Activated CD8-positive, alpha-beta T cell treated with anti-CD3 and anti-CD28 coated beads, Interleukin-2, amount 10 ng/mL, durations not matched to agents 7 days and 5 days (primary cell): ENCODE measurements around the gene RGPD5. TPM values are rescaled to one million over a fixed set of nuclear protein-coding genes. Genes with fewer than 3 reads are reported as not detected.
"Not testable (repeated sequence)": the region's sequence is repeated elsewhere in the genome, so short reads cannot be mapped to it uniquely, and the experiment has no call there.

ENCODE experiments used
- ATAC-seq: fragments of 150-1000 bp; cut with Tn5 transposase; one replicate; pipeline ENCODE4 v1.10.0; 2021; ENCODE audit warnings: moderate library complexity
- CTCF ChIA-PET: fragments of 350-600 bp; sonication (Branson Sonifier 250); formaldehyde crosslinking; loops from one replicate; lab custom pipeline; 2021; ENCODE audit warnings: antibody characterized with exemption; lab: Charles Lee
- POLR2A ChIA-PET: fragments of 350-600 bp; sonication (Branson Sonifier 250); formaldehyde crosslinking; loops from one replicate; lab custom pipeline; 2021; ENCODE audit warnings: antibody characterized with exemption; lab: Charles Lee
- DNase-seq: peaks from one replicate; pipeline ENCODE4 v3.0.0-alpha.2; 2020
- H3K27ac Mint-ChIP-seq: one replicate; pipeline ENCODE4 v1.8.0; 2021; ENCODE audit warnings: mild to moderate bottlenecking, mixed read lengths
- H3K27me3 Mint-ChIP-seq: one replicate; pipeline ENCODE4 v1.8.0; 2021; ENCODE audit warnings: low read depth, mixed read lengths
- H3K36me3 Mint-ChIP-seq: one replicate; pipeline ENCODE4 v1.8.0; 2021; ENCODE audit warnings: low read depth, mixed read lengths
- H3K4me1 Mint-ChIP-seq: one replicate; pipeline ENCODE4 v1.8.0; 2021; ENCODE audit warnings: low read depth, mixed read lengths
- H3K4me3 Mint-ChIP-seq: one replicate; pipeline ENCODE4 v1.8.0; 2021; ENCODE audit warnings: mild to moderate bottlenecking, mixed read lengths
- H3K9me3 Mint-ChIP-seq: one replicate; pipeline ENCODE4 v1.8.0; 2022; ENCODE audit warnings: mixed read lengths; ENCODE audit not compliant: insufficient read depth
- total RNA-seq, 2 experiments: library from RNA; stranded (reverse); gene quantifications; one replicate each; pipeline ENCODE4 v1.2.3, GENCODE V29; 2021

Gene RGPD5
- total RNA-seq, 2 experiments from 2014 or later: 14.8 to 15.4 TPM

GRCh38 chr2:109782446-109782993 is 11.6 kb upstream of the RGPD5 start:
- H3K4me1 Mint-ChIP-seq, H3K27ac Mint-ChIP-seq, ATAC-seq, H3K27me3 Mint-ChIP-seq, DNase-seq, H3K36me3 Mint-ChIP-seq, H3K9me3 Mint-ChIP-seq, CTCF ChIA-PET, POLR2A ChIA-PET, H3K4me3 Mint-ChIP-seq: not testable (repeated sequence)

GRCh38 chr2:109791530-109792279 is 2.4 kb upstream of the RGPD5 start:
- POLR2A ChIA-PET, ATAC-seq, H3K27ac Mint-ChIP-seq, DNase-seq, H3K4me3 Mint-ChIP-seq, H3K27me3 Mint-ChIP-seq, H3K4me1 Mint-ChIP-seq, H3K36me3 Mint-ChIP-seq, CTCF ChIA-PET, H3K9me3 Mint-ChIP-seq: not testable (repeated sequence)

- H3K4me1 Mint-ChIP-seq, H3K27ac Mint-ChIP-seq, POLR2A ChIA-PET, H3K9me3 Mint-ChIP-seq, CTCF ChIA-PET, H3K27me3 Mint-ChIP-seq, ATAC-seq, H3K4me3 Mint-ChIP-seq, DNase-seq, H3K36me3 Mint-ChIP-seq: not testable (repeated sequence)
These were observed 1.4 kb upstream of the RGPD5 start for GRCh38 chr2:109792659-109793058.

- H3K27ac Mint-ChIP-seq, POLR2A ChIA-PET, DNase-seq, H3K4me3 Mint-ChIP-seq, H3K4me1 Mint-ChIP-seq, H3K27me3 Mint-ChIP-seq, H3K36me3 Mint-ChIP-seq, CTCF ChIA-PET, H3K9me3 Mint-ChIP-seq: not testable (repeated sequence)
- peak; percentile 75 for ATAC-seq
These were observed 77.1 kb downstream of the RGPD5 start for GRCh38 chr2:109871129-109871751.

GRCh38 chr2:109876625-109877024 is 82.5 kb downstream of the RGPD5 start:
- H3K4me3 Mint-ChIP-seq, H3K27me3 Mint-ChIP-seq, H3K9me3 Mint-ChIP-seq, H3K36me3 Mint-ChIP-seq, H3K27ac Mint-ChIP-seq, H3K4me1 Mint-ChIP-seq, POLR2A ChIA-PET, DNase-seq, ATAC-seq, CTCF ChIA-PET: not testable (repeated sequence)

GRCh38 chr2:109882112-109882511 is 88.0 kb downstream of the RGPD5 start:
- CTCF ChIA-PET, H3K9me3 Mint-ChIP-seq, H3K36me3 Mint-ChIP-seq, H3K4me1 Mint-ChIP-seq, H3K27ac Mint-ChIP-seq, ATAC-seq, H3K4me3 Mint-ChIP-seq, POLR2A ChIA-PET, H3K27me3 Mint-ChIP-seq, DNase-seq: not testable (repeated sequence)

GRCh38 chr2:109888414-109888813 is 94.3 kb downstream of the RGPD5 start:
- DNase-seq, H3K4me1 Mint-ChIP-seq, H3K36me3 Mint-ChIP-seq, POLR2A ChIA-PET, H3K27ac Mint-ChIP-seq, ATAC-seq, CTCF ChIA-PET, H3K27me3 Mint-ChIP-seq, H3K4me3 Mint-ChIP-seq, H3K9me3 Mint-ChIP-seq: not testable (repeated sequence)

- H3K4me1 Mint-ChIP-seq, H3K4me3 Mint-ChIP-seq, CTCF ChIA-PET, H3K9me3 Mint-ChIP-seq, ATAC-seq, H3K27ac Mint-ChIP-seq, POLR2A ChIA-PET, H3K27me3 Mint-ChIP-seq, H3K36me3 Mint-ChIP-seq, DNase-seq: not testable (repeated sequence)
These were observed 95.8 kb downstream of the RGPD5 start for GRCh38 chr2:109889909-109890308.

GRCh38 chr2:109891024-109891423 is 96.9 kb downstream of the RGPD5 start:
- H3K4me3 Mint-ChIP-seq, CTCF ChIA-PET: not testable (repeated sequence)

GRCh38 chr2:109893736-109894135 is 99.6 kb downstream of the RGPD5 start:
- H3K27ac Mint-ChIP-seq, POLR2A ChIA-PET, H3K36me3 Mint-ChIP-seq, H3K9me3 Mint-ChIP-seq, DNase-seq, H3K4me1 Mint-ChIP-seq, CTCF ChIA-PET, ATAC-seq, H3K4me3 Mint-ChIP-seq, H3K27me3 Mint-ChIP-seq: not testable (repeated sequence)

More at GRCh38 chr2:109891024-109891423, 96.9 kb downstream of the RGPD5 start:
- H3K36me3 Mint-ChIP-seq, ATAC-seq, H3K9me3 Mint-ChIP-seq, H3K27me3 Mint-ChIP-seq, POLR2A ChIA-PET, DNase-seq, H3K4me1 Mint-ChIP-seq, H3K27ac Mint-ChIP-seq: not testable (repeated sequence)

- H3K36me3 Mint-ChIP-seq, H3K4me3 Mint-ChIP-seq, H3K4me1 Mint-ChIP-seq, CTCF ChIA-PET, DNase-seq, H3K9me3 Mint-ChIP-seq, POLR2A ChIA-PET, H3K27ac Mint-ChIP-seq, ATAC-seq, H3K27me3 Mint-ChIP-seq: not testable (repeated sequence)
These were observed 100.0 kb downstream of the RGPD5 start for GRCh38 chr2:109894141-109894540.

- H3K9me3 Mint-ChIP-seq, H3K27me3 Mint-ChIP-seq, H3K36me3 Mint-ChIP-seq, POLR2A ChIA-PET, H3K4me3 Mint-ChIP-seq, H3K27ac Mint-ChIP-seq, DNase-seq, CTCF ChIA-PET, H3K4me1 Mint-ChIP-seq: not testable (repeated sequence)
- peak; percentile 31 for ATAC-seq
These were observed 101.2 kb downstream of the RGPD5 start for GRCh38 chr2:109895090-109895869.
